C4-2B (cell line): ENCODE measurements around the gene SPON1.

ENCODE experiments used
- CTCF ChIP-seq: fragments of 450-650 bp; conservative IDR thresholded peaks from 2 replicates; pipeline ENCODE4 v1.5.1; 2017; ENCODE audit warnings: mild to moderate bottlenecking
- ZFX ChIP-seq: fragments of 450-650 bp; IDR thresholded peaks from 2 replicates; pipeline ENCODE4 v1.6.1; 2017

- TF ChIP-seq CTCF (no peak), ZFX (no peak)
Measured at GRCh38 chr11:13965337-13965736, 2.8 kb downstream of the SPON1 start.
